Measurements from ENCODE around the gene SF3A1. TPM values are rescaled to one million over a fixed set of nuclear protein-coding genes. Genes with fewer than 3 reads are reported as not detected.

SF3A1 gene
- total RNA-seq, 2 donors from 2014 or later: 191 to 195 TPM

DNA sequence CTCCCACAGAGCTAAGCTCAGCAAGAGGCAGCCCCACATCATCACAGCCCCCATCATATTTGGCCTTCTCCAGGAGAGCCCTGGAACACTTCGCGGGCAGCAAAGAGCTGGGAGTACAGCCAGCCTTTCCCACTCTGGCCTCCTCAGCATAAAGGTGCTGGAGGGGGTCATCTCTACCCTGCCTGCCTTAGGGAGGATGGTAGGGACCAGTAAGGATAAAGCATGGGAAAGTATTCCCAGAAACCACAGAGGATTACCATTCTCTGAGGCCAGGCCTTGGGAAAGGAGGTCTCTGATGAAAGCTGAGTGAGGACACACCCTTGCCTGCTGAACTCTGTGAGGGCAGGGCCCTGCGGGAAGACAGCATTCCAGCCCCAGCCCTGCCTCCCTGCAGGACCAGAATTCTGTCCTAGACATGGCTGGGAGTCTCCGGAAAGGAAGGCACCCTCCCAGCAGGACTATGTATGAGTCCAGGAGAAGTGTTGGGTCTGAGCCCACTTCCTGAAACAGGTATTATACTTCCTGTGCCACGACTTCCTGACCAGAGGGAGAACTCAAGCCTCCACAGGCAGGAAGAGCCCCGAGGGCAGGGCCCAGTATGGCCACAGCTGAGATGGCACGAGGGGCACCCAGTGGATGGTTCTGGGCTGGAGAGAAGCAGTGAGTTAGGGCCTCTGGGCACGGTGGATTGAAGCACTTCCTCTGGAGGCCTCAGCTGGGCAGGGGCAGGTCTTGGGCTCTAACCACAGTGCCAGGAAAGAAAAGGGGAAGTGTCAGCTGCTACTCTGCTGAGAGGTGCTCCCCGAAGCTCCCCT lies 54.5 kb downstream of the SF3A1 start:
- Mint-ChIP-seq H3K4me1 (no peaks in the 10 kb centered on the region), H3K4me3 (no peak overlapping the region), H3K27me3 (ENCODE audit: insufficient read depth) (no peaks in the 10 kb centered on the region), H3K27ac (no peak overlapping the region), H3K9me3 (no peaks in the 10 kb centered on the region), H3K36me3 (ENCODE audit: low read depth) (peaks cover 15% of the 10 kb centered on the region)
- Histone ChIP-seq H3K4me3 (ENCODE audit: low read length) (no peak overlapping the region), H3K27me3 (ENCODE audit: control insufficient read depth, insufficient read depth, low read length, poor library complexity, severe bottlenecking) (no peaks in the 10 kb centered on the region), H3K4me1 (ENCODE audit: control insufficient read depth, insufficient read depth, low read length) (no peaks in the 10 kb centered on the region), H3K27ac (ENCODE audit: low read depth, low read length) (no peak overlapping the region), H3K9ac (ENCODE audit: extremely low read depth, low read length, poor library complexity, severe bottlenecking) (no peak overlapping the region), H3K9me3 (ENCODE audit: control insufficient read depth, low read length) (no peaks in the 10 kb centered on the region), H3K36me3 (ENCODE audit: control insufficient read depth, insufficient read depth, low read length) (peaks cover 12% of the 10 kb centered on the region)
- no peak for DNase-seq
- 91 to 100% methylated on average over 2 to 9 of the region's 9 CpGs for WGBS, 2 experiments (ENCODE audit: insufficient coverage in 1 of 2, insufficient read length in 1 of 2)
- TF ChIP-seq, protein P1, sequence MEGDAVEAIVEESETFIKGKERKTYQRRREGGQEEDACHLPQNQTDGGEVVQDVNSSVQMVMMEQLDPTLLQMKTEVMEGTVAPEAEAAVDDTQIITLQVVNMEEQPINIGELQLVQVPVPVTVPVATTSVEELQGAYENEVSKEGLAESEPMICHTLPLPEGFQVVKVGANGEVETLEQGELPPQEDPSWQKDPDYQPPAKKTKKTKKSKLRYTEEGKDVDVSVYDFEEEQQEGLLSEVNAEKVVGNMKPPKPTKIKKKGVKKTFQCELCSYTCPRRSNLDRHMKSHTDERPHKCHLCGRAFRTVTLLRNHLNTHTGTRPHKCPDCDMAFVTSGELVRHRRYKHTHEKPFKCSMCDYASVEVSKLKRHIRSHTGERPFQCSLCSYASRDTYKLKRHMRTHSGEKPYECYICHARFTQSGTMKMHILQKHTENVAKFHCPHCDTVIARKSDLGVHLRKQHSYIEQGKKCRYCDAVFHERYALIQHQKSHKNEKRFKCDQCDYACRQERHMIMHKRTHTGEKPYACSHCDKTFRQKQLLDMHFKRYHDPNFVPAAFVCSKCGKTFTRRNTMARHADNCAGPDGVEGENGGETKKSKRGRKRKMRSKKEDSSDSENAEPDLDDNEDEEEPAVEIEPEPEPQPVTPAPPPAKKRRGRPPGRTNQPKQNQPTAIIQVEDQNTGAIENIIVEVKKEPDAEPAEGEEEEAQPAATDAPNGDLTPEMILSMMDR (conservative IDR thresholded peaks at IDR 0.05): no peak

DNA sequence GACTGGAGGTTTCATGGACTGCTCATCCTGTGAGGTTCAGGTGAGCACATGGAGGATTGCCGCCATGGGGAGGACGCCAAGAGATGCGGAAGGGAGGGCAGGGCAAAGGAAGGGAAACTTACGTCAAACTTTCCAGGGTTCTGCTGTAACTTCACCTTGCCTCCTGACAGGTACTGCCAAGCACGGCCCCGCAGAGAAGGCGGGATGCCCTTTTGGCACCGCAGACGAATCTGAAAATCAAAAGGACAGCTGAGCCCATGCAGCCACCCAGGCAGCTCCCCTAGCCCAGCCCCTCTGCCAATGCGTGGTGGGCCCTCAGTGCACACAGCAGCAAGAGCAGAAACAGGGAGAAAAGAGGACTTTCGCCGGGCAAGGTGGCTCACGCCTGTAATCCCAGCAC lies 57.4 kb downstream of the SF3A1 start:
- peaks cover 16% of the 10 kb centered on the region for H3K36me3 Mint-ChIP-seq (ENCODE audit: low read depth)
- no peaks in the 10 kb centered on the region for H3K27me3 Mint-ChIP-seq (ENCODE audit: insufficient read depth)
- 83 to 91% methylated on average over 8 to 13 of the region's 13 CpGs for WGBS, 2 experiments (ENCODE audit: insufficient coverage in 1 of 2, insufficient read length in 1 of 2)
- H3K36me3 ChIP-seq (ENCODE audit: control insufficient read depth, insufficient read depth, low read length): peaks cover 12% of the 10 kb centered on the region
- H3K9me3 ChIP-seq (ENCODE audit: control insufficient read depth, low read length): no peaks in the 10 kb centered on the region
- no peak overlapping the region for H3K4me3 Mint-ChIP-seq
- no peaks in the 10 kb centered on the region for H3K4me1 Mint-ChIP-seq
- H3K4me3 ChIP-seq (ENCODE audit: low read length): no peak overlapping the region
- no peak for DNase-seq
- H3K27ac Mint-ChIP-seq: no peak overlapping the region
- H3K27me3 ChIP-seq (ENCODE audit: control insufficient read depth, insufficient read depth, low read length, poor library complexity, severe bottlenecking): no peaks in the 10 kb centered on the region
- H3K9me3 Mint-ChIP-seq: no peaks in the 10 kb centered on the region
- TF ChIP-seq, protein P1 (conservative IDR thresholded peaks at IDR 0.05): no peak
- H3K27ac ChIP-seq (ENCODE audit: low read depth, low read length): no peak overlapping the region
- no peaks in the 10 kb centered on the region for H3K4me1 ChIP-seq (ENCODE audit: control insufficient read depth, insufficient read depth, low read length)
- no peak overlapping the region for H3K9ac ChIP-seq (ENCODE audit: extremely low read depth, low read length, poor library complexity, severe bottlenecking)

DNA sequence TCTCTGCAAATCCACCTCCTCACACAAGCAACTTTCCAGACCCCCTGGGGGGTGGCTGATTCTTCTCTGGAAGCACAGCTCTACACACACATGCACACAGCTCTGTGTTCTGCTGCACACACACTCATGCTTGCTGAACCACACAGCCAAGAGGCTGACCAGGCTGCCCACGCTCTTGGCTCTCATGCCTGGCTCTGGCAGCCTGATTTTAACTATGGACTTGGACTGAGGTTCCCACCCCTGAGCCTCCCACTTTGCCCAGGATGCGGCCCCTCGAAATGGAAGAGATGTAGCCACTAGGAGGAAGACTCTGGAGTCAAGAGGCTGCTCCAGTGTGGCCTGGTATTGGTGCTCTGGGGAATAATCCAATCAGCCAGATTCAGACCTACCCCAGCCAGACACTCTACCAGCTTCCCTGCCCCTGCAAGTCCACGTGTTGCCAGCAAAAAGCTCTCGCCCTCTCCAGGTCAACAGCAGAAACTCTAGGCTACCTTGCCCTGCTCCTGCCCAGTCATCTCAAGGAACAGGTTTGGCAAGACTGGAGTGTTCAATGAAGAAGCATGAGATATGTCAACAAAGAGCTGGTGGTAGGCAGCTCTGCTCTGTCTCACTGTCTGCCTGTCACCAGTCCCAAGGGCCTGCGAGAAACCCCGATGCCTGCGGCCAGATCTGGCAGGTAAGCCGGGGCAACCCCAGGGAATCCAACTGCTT lies 58.5 kb downstream of the SF3A1 start:
- Histone ChIP-seq H3K4me3 (ENCODE audit: low read length) (no peak overlapping the region), H3K9me3 (ENCODE audit: control insufficient read depth, low read length) (no peaks in the 10 kb centered on the region), H3K36me3 (ENCODE audit: control insufficient read depth, insufficient read depth, low read length) (peaks cover 12% of the 10 kb centered on the region), H3K27me3 (ENCODE audit: control insufficient read depth, insufficient read depth, low read length, poor library complexity, severe bottlenecking) (no peaks in the 10 kb centered on the region), H3K9ac (ENCODE audit: extremely low read depth, low read length, poor library complexity, severe bottlenecking) (no peak overlapping the region), H3K27ac (ENCODE audit: low read depth, low read length) (no peak overlapping the region), H3K4me1 (ENCODE audit: control insufficient read depth, insufficient read depth, low read length) (no peaks in the 10 kb centered on the region)
- H3K4me3 Mint-ChIP-seq: no peak overlapping the region
- H3K27me3 Mint-ChIP-seq (ENCODE audit: insufficient read depth): no peaks in the 10 kb centered on the region
- 89 to 98% methylated on average over 8 to 9 of the region's 9 CpGs for WGBS, 2 experiments (ENCODE audit: insufficient coverage in 1 of 2, insufficient read length in 1 of 2)
- TF ChIP-seq, protein P1 (conservative IDR thresholded peaks at IDR 0.05): no peak
- H3K36me3 Mint-ChIP-seq (ENCODE audit: low read depth): peaks cover 22% of the 10 kb centered on the region
- H3K4me1 Mint-ChIP-seq: no peaks in the 10 kb centered on the region
- H3K9me3 Mint-ChIP-seq: no peaks in the 10 kb centered on the region
- DNase-seq: no peak
- H3K27ac Mint-ChIP-seq: no peak overlapping the region
